ENCODE data around the gene LIN7B.

The LIN7B gene

DNA sequence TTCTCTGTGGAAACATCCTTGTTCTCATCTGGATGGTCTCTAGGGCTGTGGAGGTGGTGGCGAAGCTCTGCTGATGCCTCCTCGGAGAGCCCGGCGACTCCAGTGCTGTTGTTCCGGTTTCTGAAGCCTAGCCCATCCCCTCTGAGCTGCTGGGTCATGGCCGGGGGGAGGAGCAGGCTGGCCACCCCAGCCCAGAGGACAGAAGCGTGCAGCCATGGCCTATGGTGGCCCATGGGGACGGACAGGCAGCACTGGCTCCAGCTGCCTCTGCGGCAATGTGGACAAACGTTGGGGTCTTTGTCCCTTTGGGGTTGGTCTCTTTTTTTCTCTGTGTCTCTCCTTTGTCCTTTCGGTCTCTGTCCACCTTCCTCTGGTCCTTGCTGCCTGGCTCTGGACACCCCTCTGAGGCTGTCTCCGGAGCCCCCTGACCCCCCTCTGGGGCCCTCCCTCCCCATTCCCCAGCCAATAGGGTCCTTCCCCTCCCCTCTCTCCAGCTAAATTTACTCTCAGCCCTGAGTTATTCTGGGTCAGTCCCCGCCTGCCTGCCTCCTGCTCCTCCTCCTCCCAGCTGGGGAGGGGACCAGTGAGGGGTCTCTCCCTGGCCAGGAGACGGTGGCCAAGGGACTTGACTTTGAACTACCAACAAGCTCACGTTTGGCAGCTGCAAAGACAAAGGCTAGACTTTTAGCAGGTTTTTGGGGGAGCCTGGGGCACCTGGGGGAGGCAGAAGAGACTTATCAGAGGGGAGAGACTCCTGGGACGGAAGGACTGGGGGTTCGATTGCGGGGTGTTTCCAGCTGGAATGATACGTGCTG is 41.0 kb downstream of the LIN7B start, which contains the start of gene HRC:
HRC (minus strand) TSS at position 392 of the 815 bp plus-strand sequence; CDS start at position 233, 159 bp downstream.
- H3K4me1 Mint-ChIP-seq: peaks cover 26% of the 10 kb centered on the region
- ATAC-seq: no peak
- H3K36me3 Mint-ChIP-seq: no peaks in the 10 kb centered on the region
- DNase-seq (ENCODE audit: low spot score in 2 of 2): no peak
- H3K9me3 Mint-ChIP-seq: peaks cover 5% of the 10 kb centered on the region
- no peak within 1 kb of the TSS for H3K27ac Mint-ChIP-seq
- H3K4me3 Mint-ChIP-seq: no peak within 1 kb of the TSS

DNA sequence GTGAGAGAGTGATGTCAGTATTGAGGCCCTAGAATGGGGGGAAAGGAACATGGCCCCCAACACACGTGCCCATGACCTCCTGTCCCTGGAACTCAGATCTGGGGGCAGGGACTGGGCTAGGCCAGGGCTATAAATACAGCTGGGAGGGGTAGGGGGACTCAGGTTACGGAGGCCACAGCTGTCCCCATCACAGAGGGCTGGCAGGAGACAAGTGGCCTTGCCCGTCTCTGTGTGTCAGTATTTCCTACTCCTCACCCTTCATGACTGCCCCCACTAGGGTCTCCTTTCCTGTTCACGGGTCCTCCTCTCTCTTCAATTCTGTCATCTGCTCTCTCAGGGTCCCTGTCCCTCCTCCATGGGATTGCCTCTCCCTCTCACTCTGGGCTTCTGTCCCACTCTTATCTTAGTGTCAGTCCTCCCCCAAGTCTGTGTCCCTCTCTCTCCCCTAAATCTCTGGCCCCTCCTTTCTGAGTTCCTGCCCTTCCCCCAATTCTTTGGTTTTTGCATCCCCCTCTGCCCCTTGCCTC is 41.7 kb downstream of the LIN7B start:
- H3K4me3 Mint-ChIP-seq: no peak overlapping the region
- no peaks in the 10 kb centered on the region for H3K36me3 Mint-ChIP-seq
- peaks cover 22% of the 10 kb centered on the region for H3K4me1 Mint-ChIP-seq
- H3K27ac Mint-ChIP-seq: no peak overlapping the region
- no peak for ATAC-seq
- peaks cover 5% of the 10 kb centered on the region for H3K9me3 Mint-ChIP-seq
- DNase-seq (ENCODE audit: low spot score in 2 of 2): no peak

DNA sequence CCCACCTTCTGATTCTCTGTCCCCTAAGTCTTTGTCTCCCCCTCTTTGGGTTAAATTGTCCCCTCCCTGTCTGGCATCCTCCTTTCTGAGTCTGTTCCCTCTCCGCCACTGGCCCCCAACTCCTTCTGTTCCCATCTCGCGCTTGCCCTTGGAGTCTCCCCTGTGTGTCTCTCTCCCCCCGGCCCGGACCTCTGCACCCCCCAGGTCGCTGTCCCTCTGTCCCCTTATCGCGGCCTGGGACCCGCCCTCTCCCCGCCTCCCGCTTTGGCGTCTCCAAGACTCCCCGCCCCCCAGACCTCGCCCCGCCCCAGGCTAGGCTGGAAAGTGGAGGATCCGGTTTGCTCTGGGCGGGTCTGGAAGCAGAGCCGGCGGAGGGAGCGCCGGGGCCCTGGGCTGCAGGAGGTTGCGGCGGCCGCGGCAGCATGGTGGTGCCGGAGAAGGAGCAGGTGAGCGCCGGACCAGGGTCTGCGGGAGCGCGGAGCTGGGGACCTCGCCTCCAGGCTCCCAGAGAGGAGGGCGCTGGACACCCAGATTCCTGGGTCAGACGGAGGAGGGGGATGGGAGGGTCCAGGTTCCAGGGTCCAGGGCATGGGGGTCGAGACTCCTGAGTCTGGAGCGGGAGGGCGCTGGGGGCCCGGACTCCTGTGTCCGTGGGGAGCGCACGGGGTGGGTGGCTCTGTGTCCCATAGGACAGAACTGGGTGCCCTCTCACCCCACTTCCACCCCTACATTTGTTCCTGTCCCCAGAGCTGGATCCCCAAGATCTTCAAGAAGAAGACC is 43.5 kb downstream of the LIN7B start, which contains the start of gene TRPM4:
TRPM4 (plus strand) TSS at position 348 of the 780 bp plus-strand sequence; CDS start at position 423, 75 bp downstream.
- Mint-ChIP-seq H3K27ac (no peak within 1 kb of the TSS), H3K36me3 (no peaks in the 10 kb centered on the region), H3K4me3 (peak within 1 kb of the TSS; percentile 51), H3K4me1 (peaks cover 16% of the 10 kb centered on the region), H3K9me3 (peaks cover 3% of the 10 kb centered on the region)
- no peak for DNase-seq (ENCODE audit: low spot score in 2 of 2)
- peak; percentile 65 for ATAC-seq

DNA sequence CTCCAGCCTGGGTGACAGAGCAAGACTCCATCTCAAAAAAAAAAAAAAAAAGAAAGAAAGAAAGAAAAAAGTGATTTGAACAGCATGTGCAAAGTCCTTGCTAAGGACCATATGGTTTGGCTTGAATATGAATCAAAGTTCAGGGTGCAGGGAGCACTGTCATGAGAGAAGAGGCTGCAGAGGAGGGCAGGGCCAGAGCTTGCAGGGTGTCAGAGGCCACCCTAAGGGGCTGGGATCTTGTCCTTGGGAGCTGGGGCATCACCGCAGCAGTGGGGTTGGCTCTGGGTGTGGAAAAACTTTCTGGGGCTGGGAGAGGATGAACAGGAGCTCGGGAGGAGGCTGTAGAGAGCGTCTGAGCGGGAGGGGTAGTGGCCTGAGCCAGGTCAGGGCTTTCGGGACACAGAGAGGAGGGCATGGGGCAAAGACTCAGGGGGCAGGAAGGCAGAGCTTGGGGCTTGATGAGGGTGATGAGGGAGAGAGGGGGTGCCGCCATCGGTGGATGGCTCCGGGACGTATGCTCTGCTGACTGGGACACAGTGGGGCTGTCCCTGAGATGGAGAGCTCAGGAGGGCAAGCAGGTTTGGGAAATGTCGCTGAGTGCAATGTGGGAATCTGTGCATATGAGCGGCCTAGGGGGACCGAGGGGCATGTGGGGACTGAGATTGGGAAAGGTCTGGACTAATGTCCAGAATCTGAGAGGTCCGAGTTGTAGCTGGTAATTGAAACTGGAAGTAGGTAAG is 46.5 kb downstream of the LIN7B start:
- Mint-ChIP-seq H3K9me3 (no peaks in the 10 kb centered on the region), H3K27ac (no peak overlapping the region), H3K36me3 (no peaks in the 10 kb centered on the region), H3K4me3 (no peak overlapping the region), H3K4me1 (peaks cover 7% of the 10 kb centered on the region)
- DNase-seq (ENCODE audit: low spot score in 2 of 2): no peak
- ATAC-seq: no peak

DNA sequence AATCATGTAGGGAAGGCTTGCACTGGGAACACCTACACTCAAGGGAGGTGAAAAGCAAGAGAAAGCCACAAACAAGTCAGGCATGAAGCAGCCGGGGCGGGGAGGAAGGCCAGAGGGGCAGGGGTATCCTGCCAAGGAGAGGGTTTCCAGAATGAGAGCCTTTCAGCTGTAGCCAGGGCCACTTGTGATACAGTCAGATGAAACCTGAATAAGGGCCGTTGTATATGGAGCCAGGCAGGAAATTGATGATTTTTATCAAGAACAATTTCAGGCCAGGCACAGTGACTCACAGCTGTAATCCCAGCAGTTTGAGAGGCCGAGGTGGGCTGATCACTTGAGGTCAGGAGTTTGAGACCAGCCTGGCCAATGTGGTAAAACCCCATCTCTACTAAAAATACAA is 47.8 kb downstream of the LIN7B start:
- H3K9me3 Mint-ChIP-seq: no peaks in the 10 kb centered on the region
- ATAC-seq (no peak), DNase-seq (ENCODE audit: low spot score in 2 of 2) (no peak)
- no peak overlapping the region for H3K27ac Mint-ChIP-seq
- H3K4me1 Mint-ChIP-seq: peaks cover 12% of the 10 kb centered on the region
- H3K36me3 Mint-ChIP-seq: no peaks in the 10 kb centered on the region
- no peak overlapping the region for H3K4me3 Mint-ChIP-seq

DNA sequence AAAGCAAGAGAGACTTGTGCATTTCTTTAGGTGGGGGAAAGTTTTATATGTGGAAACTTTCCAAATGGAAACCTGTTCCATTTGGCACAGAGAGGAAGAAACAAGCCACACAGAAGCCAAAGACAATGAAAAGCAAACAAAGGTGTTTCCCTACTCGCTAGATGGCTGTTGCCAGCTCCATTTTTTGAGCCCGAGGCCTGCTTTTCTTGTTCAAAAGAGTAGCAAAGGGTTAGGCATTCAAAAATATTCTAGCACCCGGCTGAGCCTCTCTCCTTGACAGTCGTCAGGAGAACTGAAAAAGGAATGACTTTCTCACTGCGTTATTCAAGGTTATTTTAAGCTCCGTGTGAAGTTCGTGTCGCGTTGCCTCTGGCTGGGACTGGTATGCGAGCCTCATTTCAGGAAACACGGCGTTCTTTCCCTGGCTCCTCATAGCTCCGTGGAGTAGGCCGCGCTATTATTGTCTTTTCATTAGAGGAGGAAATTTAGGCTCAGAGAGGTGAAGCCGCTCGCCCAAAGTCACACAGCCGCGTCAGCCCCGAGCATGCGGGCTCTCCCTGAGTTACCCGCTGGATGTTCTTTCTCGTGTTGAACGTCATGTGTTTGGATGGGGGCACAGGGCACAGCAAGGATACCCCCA is 51.1 kb downstream of the LIN7B start:
- no peak overlapping the region for H3K27ac Mint-ChIP-seq
- no peak for ATAC-seq
- peaks cover 5% of the 10 kb centered on the region for H3K4me1 Mint-ChIP-seq

DNA sequence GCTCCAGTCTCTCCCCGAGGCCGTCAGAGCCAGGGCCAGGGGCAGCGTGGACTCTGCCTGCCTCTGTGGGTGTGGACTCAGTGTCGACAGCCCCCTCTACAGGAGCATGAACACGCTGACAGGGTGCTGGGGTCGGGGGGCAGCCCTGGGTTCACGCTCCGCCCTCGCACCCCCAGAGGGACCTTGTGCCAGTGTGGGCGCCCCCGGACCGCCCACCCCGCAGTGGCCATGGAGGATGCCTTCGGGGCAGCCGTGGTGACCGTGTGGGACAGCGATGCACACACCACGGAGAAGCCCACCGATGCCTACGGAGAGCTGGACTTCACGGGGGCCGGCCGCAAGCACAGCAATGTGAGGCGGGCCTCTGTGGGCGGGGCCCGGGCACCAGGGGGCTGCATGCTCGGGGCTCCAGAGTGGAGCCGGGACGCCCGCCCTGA is 51.7 kb downstream of the LIN7B start:
- DNase-seq (ENCODE audit: low spot score in 2 of 2): no peak
- H3K27ac Mint-ChIP-seq: no peak overlapping the region
- no peaks in the 10 kb centered on the region for H3K36me3 Mint-ChIP-seq
- no peak for ATAC-seq
- H3K9me3 Mint-ChIP-seq: no peaks in the 10 kb centered on the region
- H3K4me1 Mint-ChIP-seq: peaks cover 5% of the 10 kb centered on the region
- H3K4me3 Mint-ChIP-seq: no peak overlapping the region

More for the DNA sequence above, 51.1 kb downstream of the LIN7B start:
- no peak for DNase-seq (ENCODE audit: low spot score in 2 of 2)
- Mint-ChIP-seq H3K9me3 (no peaks in the 10 kb centered on the region), H3K36me3 (no peaks in the 10 kb centered on the region), H3K4me3 (no peak overlapping the region)

DNA sequence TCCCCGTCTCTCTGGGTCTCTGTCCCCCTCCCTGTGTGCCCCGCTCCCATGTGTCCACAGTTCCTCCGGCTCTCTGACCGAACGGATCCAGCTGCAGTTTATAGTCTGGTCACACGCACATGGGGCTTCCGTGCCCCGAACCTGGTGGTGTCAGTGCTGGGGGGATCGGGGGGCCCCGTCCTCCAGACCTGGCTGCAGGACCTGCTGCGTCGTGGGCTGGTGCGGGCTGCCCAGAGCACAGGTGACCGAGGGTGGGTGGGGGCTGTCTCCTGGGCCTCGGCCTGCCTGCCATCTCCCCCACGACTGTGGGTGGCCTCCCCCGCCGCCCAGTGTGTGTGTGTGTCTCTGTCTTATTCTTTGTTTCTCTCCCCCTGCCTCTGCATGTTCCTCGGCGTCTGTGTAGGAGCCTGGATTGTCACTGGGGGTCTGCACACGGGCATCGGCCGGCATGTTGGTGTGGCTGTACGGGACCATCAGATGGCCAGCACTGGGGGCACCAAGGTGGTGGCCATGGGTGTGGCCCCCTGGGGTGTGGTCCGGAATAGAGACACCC is 53.8 kb downstream of the LIN7B start:
- no peak overlapping the region for H3K4me3 Mint-ChIP-seq
- H3K4me1 Mint-ChIP-seq: peaks cover 5% of the 10 kb centered on the region
- no peak overlapping the region for H3K27ac Mint-ChIP-seq
- DNase-seq (ENCODE audit: low spot score in 2 of 2): no peak
- no peak for ATAC-seq
- no peaks in the 10 kb centered on the region for H3K36me3 Mint-ChIP-seq
- no peaks in the 10 kb centered on the region for H3K9me3 Mint-ChIP-seq

All from stimulated activated effector memory CD8-positive, alpha-beta T cell treated with anti-CD3 and anti-CD28 coated beads, Interleukin-12 subunit alpha, Interleukin-12 subunit beta, amount 100 ng/mL, for 72 hours (primary cell).